Loucy (cell line): ENCODE results near the gene SCN3A.

Source experiments
- H2AFZ ChIP-seq: fragments of 200-600 bp; sonication (generic); 2 replicates; pipeline ENCODE4 v1.6.0; 2016; ENCODE audit warnings: antibody characterized with exemption, mild to moderate bottlenecking, low read length, moderate library complexity
- H3F3A ChIP-seq: fragments of 200-600 bp; 2 replicates; pipeline ENCODE4 v1.6.0; 2016; ENCODE audit warnings: antibody characterized with exemption, low read depth, mild to moderate bottlenecking
- H3K27me3 ChIP-seq: fragments of 200-600 bp; sonication (generic); 2 replicates; pipeline ENCODE4 v1.6.1; 2014; ENCODE audit warnings: low read length, mild to moderate bottlenecking; ENCODE audit not compliant: insufficient read depth, poor library complexity, severe bottlenecking
- H3K36me3 ChIP-seq: fragments of 200-600 bp; sonication (generic); 2 replicates; pipeline ENCODE4 v1.6.1; 2016; ENCODE audit warnings: low read length; ENCODE audit not compliant: insufficient read depth
- H3K4me1 ChIP-seq: fragments of 200-600 bp; sonication (generic); 2 replicates; pipeline ENCODE4 v1.5.1; 2014; ENCODE audit warnings: low read length, mild to moderate bottlenecking; ENCODE audit not compliant: insufficient read depth, poor library complexity, severe bottlenecking
- H3K4me2 ChIP-seq: fragments of 200-600 bp; sonication (generic); 2 replicates; pipeline ENCODE4 v1.6.0; 2014; ENCODE audit warnings: antibody characterized with exemption, low read length, low read depth, mild to moderate bottlenecking; ENCODE audit not compliant: poor library complexity, severe bottlenecking
- H3K4me3 ChIP-seq: fragments of 200-600 bp; sonication (generic); 2 replicates; pipeline ENCODE4 v1.5.1; 2014; ENCODE audit warnings: low read length, mild to moderate bottlenecking, mixed read lengths; ENCODE audit not compliant: poor library complexity, severe bottlenecking
- H3K79me2 ChIP-seq: fragments of 200-600 bp; sonication (generic); 2 replicates; pipeline ENCODE4 v1.6.1; 2014; ENCODE audit warnings: low read length; ENCODE audit not compliant: insufficient read depth
- H3K9ac ChIP-seq: fragments of 200-600 bp; sonication (generic); 2 replicates; pipeline ENCODE4 v1.6.0; 2014; ENCODE audit warnings: mild to moderate bottlenecking, low read depth, low read length, moderate library complexity; ENCODE audit not compliant: poor library complexity, severe bottlenecking
- H3K9me2 ChIP-seq: fragments of 200-600 bp; sonication (generic); replicated peaks from 2 replicates; pipeline ENCODE4 v1.6.1; 2016; ENCODE audit warnings: low read depth, low read length, mixed read lengths
- H3K9me3 ChIP-seq: fragments of 200-600 bp; sonication (generic); 2 replicates; pipeline ENCODE4 v1.6.1; 2014; ENCODE audit warnings: mild to moderate bottlenecking, antibody characterized with exemption, low read length, low read depth; ENCODE audit not compliant: insufficient read depth
- H4K20me1 ChIP-seq: fragments of 200-600 bp; sonication (generic); 2 replicates; pipeline ENCODE4 v1.6.0; 2014; ENCODE audit warnings: antibody characterized with exemption, low read length, mild to moderate bottlenecking; ENCODE audit not compliant: insufficient read depth, poor library complexity, severe bottlenecking
- CTCF ChIP-seq: fragments of 200-600 bp; sonication (generic); conservative IDR thresholded peaks from 2 replicates; pipeline ENCODE4 v1.5.1; 2014; ENCODE audit warnings: mild to moderate bottlenecking, antibody characterized with exemption, low read length
- EZH2phosphoT487 ChIP-seq: fragments of 200-600 bp; IDR thresholded peaks from 2 replicates; pipeline ENCODE4 v1.6.1; 2018; ENCODE audit warnings: antibody characterized with exemption, mild to moderate bottlenecking, moderate library complexity, borderline replicate concordance

SCN3A gene

GRCh38 chr2:165219481-165219880 lies 15.6 kb upstream of the SCN3A start:
- H3K9me3 ChIP-seq: no peaks in the 10 kb centered on the region
- no peaks in the 10 kb centered on the region for H3K4me1 ChIP-seq
- TF ChIP-seq CTCF (no peak), EZH2phosphoT487 (no peak)
- H3K9me2 ChIP-seq: no peaks in the 10 kb centered on the region
- H4K20me1 ChIP-seq: no peaks in the 10 kb centered on the region
- no peaks in the 10 kb centered on the region for H3F3A ChIP-seq
- H3K9ac ChIP-seq: no peak overlapping the region
- no peaks in the 10 kb centered on the region for H3K79me2 ChIP-seq
- no peak overlapping the region for H3K4me2 ChIP-seq
- H3K4me3 ChIP-seq: no peak overlapping the region
- H3K36me3 ChIP-seq: no peaks in the 10 kb centered on the region
- H3K27me3 ChIP-seq: no peaks in the 10 kb centered on the region
- no peak overlapping the region for H2AFZ ChIP-seq

- Histone ChIP-seq H3K9me2 (no peaks in the 10 kb centered on the region), H3K4me3 (no peak overlapping the region), H3K4me2 (no peak overlapping the region), H3K9ac (no peak overlapping the region), H3K9me3 (no peaks in the 10 kb centered on the region), H3K36me3 (no peaks in the 10 kb centered on the region), H3K79me2 (no peaks in the 10 kb centered on the region), H2AFZ (no peak overlapping the region), H4K20me1 (no peaks in the 10 kb centered on the region), H3K27me3 (no peaks in the 10 kb centered on the region), H3K4me1 (no peaks in the 10 kb centered on the region), H3F3A (no peaks in the 10 kb centered on the region)
- TF ChIP-seq EZH2phosphoT487 (no peak), CTCF (no peak)
Measured at GRCh38 chr2:165214093-165214492, 10.2 kb upstream of the SCN3A start.

- Histone ChIP-seq H3K4me1 (peaks cover 5% of the 10 kb centered on the region), H3K27me3 (no peaks in the 10 kb centered on the region), H3K4me2 (no peak overlapping the region), H3K36me3 (no peaks in the 10 kb centered on the region), H3K9me3 (no peaks in the 10 kb centered on the region), H3K79me2 (no peaks in the 10 kb centered on the region), H2AFZ (no peak overlapping the region), H3K9me2 (no peaks in the 10 kb centered on the region), H3K9ac (no peak overlapping the region), H4K20me1 (no peaks in the 10 kb centered on the region), H3K4me3 (no peak overlapping the region), H3F3A (no peaks in the 10 kb centered on the region)
- TF ChIP-seq CTCF: no peak
- TF ChIP-seq EZH2phosphoT487: no peak
Measured at GRCh38 chr2:165208094-165208493, 4.2 kb upstream of the SCN3A start.
